Measurements from ENCODE around the gene USP17L18.
"Not testable (repeated sequence)": the region's sequence is repeated elsewhere in the genome, so short reads cannot be mapped to it uniquely, and the experiment has no call there.

The USP17L18 gene, protein sequence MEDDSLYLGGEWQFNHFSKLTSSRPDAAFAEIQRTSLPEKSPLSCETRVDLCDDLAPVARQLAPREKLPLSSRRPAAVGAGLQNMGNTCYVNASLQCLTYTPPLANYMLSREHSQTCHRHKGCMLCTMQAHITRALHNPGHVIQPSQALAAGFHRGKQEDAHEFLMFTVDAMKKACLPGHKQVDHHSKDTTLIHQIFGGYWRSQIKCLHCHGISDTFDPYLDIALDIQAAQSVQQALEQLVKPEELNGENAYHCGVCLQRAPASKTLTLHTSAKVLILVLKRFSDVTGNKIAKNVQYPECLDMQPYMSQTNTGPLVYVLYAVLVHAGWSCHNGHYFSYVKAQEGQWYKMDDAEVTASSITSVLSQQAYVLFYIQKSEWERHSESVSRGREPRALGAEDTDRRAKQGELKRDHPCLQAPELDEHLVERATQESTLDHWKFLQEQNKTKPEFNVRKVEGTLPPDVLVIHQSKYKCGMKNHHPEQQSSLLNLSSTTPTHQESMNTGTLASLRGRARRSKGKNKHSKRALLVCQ

DNA sequence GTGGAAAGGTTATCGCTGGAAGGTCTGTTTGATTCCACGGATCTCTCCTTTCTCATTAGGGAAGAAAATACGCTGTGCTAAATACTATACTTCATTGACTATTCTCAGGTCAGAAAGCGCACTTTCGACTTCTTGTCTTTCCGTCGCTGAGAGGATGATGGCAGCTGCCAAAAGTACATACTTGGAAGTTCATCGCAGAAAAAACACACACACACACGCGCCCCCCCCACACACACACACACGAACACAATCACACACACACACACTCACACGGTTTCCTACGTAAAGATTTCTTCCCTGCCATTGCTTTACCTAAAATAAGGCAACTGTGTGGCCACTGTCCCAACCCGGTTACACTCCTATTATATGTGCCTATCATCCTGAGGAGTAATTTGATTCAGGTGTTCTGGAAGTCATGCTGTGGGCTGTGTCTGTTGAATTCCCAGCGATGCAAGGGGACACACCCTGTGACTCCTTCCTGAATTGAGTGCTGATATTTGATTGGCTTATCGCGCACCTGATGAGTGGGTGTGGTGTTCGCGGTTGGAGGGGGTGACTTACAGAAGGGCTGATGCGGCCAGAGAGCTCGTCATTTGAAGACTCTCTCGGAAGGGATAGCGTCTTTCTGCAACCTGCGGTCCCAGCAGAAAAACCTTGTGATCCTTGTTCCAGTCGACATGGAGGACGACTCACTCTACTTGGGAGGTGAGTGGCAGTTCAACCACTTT is at the start of gene USP17L18:
TSS of gene USP17L18 (plus strand) at position 678 of the 728 bp plus-strand sequence. CDS start at position 678, 0 bp downstream.
- DNase-seq = not testable (repeated sequence)

- DNase-seq = not testable (repeated sequence)
Measured at GRCh38 chr4:9210357-9210756, 38.1 kb upstream of the USP17L18 start, which contains the start of gene USP17L10. TSS of gene USP17L10 (plus strand) at chr4:9210657. CDS start at chr4:9210657, 0 bp downstream.

GRCh38 chr4:9214701-9215100 is 33.7 kb upstream of the USP17L18 start:
- not testable (repeated sequence) for DNase-seq

- DNase-seq = not testable (repeated sequence)
Measured at GRCh38 chr4:9215105-9215504, 33.3 kb upstream of the USP17L18 start, which contains the start of gene USP17L11. TSS of gene USP17L11 (plus strand) at chr4:9215405. CDS start at chr4:9215405, 0 bp downstream.

DNA sequence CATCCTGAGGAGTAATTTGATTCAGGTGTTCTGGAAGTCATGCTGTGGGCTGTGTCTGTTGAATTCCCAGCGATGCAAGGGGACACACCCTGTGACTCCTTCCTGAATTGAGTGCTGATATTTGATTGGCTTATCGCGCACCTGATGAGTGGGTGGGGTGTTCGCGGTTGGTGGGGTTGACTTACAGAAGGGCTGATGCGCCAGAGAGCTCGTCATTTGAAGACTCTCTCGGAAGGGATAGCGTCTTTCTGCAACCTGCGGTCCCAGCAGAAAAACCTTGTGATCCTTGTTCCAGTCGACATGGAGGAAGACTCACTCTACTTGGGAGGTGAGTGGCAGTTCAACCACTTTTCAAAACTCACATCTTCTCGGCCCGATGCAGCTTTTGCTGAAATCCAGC is 28.6 kb upstream of the USP17L18 start, which contains the start of gene USP17L12:
TSS of gene USP17L12 (plus strand) at position 301 of the 400 bp plus-strand sequence. CDS start at position 301, 0 bp downstream.
- not testable (repeated sequence) for DNase-seq

DNA sequence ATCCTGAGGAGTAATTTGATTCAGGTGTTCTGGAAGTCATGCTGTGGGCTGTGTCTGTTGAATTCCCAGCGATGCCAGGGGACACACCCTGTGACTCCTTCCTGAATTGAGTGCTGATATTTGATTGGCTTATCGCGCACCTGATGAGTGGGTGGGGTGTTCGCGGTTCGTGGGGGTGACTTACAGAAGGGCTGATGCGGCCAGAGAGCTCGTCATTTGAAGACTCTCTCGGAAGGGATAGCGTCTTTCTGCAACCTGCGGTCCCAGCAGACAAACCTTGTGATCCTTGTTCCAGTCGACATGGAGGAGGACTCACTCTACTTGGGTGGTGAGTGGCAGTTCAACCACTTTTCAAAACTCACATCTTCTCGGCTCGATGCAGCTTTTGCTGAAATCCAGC is 23.8 kb upstream of the USP17L18 start, which contains the start of gene USP17L13:
TSS of gene USP17L13 (plus strand) at position 301 of the 400 bp plus-strand sequence. CDS start at position 301, 0 bp downstream.
- DNase-seq = not testable (repeated sequence)

DNA sequence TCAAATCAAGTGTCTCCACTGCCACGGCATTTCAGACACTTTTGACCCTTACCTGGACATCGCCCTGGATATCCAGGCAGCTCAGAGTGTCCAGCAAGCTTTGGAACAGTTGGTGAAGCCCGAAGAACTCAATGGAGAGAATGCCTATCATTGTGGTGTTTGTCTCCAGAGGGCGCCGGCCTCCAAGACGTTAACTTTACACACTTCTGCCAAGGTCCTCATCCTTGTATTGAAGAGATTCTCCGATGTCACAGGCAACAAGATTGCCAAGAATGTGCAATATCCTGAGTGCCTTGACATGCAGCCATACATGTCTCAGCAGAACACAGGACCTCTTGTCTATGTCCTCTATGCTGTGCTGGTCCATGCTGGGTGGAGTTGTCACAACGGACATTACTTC is 18.2 kb upstream of the USP17L18 start:
- not testable (repeated sequence) for DNase-seq

DNA sequence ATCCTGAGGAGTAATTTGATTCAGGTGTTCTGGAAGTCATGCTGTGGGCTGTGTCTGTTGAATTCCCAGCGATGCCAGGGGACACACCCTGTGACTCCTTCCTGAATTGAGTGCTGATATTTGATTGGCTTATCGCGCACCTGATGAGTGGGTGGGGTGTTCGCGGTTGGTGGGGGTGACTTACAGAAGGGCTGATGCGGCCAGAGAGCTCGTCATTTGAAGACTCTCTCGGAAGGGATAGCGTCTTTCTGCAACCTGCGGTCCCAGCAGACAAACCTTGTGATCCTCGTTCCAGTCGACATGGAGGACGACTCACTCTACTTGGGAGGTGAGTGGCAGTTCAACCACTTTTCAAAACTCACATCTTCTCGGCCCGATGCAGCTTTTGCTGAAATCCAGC is 14.3 kb upstream of the USP17L18 start, which contains the start of gene USP17L15:
TSS of gene USP17L15 (plus strand) at position 301 of the 400 bp plus-strand sequence. CDS start at position 301, 0 bp downstream.
- DNase-seq = not testable (repeated sequence)

DNA sequence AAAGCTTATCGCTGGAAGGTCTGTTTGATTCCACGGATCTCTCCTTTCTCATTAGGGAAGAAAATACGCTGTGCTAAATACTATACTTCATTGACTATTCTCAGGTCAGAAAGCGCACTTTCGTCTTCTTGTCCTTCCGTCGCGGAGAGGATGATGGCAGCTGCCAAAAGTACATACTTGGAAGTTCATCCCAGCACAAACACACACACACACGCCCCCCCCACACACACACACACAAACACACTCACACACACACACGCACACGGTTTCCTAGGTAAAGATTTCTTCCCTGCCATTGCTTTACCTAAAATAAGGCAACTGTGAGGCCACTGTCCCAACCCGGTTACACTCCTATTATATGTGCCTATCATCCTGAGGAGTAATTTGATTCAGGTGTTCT is 10.0 kb upstream of the USP17L18 start:
- DNase-seq = not testable (repeated sequence)

DNA sequence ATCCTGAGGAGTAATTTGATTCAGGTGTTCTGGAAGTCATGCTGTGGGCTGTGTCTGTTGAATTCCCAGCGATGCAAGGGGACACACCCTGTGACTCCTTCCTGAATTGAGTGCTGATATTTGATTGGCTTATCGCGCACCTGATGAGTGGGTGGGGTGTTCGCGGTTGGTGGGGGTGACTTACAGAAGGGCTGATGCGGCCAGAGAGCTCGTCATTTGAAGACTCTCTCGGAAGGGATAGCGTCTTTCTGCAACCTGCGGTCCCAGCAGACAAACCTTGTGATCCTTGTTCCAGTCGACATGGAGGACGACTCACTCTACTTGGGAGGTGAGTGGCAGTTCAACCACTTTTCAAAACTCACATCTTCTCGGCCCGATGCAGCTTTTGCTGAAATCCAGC is 4.9 kb upstream of the USP17L18 start, which contains the start of gene USP17L17:
TSS of gene USP17L17 (plus strand) at position 301 of the 400 bp plus-strand sequence. CDS start at position 301, 0 bp downstream.
- DNase-seq = not testable (repeated sequence)

DNA sequence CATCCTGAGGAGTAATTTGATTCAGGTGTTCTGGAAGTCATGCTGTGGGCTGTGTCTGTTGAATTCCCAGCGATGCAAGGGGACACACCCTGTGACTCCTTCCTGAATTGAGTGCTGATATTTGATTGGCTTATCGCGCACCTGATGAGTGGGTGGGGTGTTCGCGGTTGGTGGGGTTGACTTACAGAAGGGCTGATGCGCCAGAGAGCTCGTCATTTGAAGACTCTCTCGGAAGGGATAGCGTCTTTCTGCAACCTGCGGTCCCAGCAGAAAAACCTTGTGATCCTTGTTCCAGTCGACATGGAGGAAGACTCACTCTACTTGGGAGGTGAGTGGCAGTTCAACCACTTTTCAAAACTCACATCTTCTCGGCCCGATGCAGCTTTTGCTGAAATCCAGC is 4.6 kb downstream of the USP17L18 start, which contains the start of gene USP17L19:
TSS of gene USP17L19 (plus strand) at position 301 of the 400 bp plus-strand sequence. CDS start at position 301, 0 bp downstream.
- not testable (repeated sequence) for DNase-seq

DNA sequence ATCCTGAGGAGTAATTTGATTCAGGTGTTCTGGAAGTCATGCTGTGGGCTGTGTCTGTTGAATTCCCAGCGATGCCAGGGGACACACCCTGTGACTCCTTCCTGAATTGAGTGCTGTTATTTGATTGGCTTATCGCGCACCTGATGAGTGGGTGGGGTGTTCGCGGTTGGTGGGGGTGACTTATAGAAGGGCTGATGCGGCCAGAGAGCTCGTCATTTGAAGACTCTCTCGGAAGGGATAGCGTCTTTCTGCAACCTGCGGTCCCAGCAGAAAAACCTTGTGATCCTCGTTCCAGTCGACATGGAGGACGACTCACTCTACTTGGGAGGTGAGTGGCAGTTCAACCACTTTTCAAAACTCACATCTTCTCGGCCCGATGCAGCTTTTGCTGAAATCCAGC is 9.4 kb downstream of the USP17L18 start, which contains the start of gene USP17L20:
TSS of gene USP17L20 (plus strand) at position 301 of the 400 bp plus-strand sequence. CDS start at position 301, 0 bp downstream.
- DNase-seq = not testable (repeated sequence)

DNA sequence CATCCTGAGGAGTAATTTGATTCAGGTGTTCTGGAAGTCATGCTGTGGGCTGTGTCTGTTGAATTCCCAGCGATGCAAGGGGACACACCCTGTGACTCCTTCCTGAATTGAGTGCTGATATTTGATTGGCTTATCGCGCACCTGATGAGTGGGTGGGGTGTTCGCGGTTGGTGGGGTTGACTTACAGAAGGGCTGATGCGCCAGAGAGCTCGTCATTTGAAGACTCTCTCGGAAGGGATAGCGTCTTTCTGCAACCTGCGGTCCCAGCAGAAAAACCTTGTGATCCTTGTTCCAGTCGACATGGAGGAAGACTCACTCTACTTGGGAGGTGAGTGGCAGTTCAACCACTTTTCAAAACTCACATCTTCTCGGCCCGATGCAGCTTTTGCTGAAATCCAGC is 14.1 kb downstream of the USP17L18 start, which contains the start of gene USP17L21:
TSS of gene USP17L21 (plus strand) at position 301 of the 400 bp plus-strand sequence. CDS start at position 301, 0 bp downstream.
- DNase-seq = not testable (repeated sequence)

- DNase-seq = not testable (repeated sequence)
Measured at GRCh38 chr4:9267319-9267718, 18.9 kb downstream of the USP17L18 start, which contains the start of gene USP17L22. TSS of gene USP17L22 (plus strand) at chr4:9267619. CDS start at chr4:9267619, 0 bp downstream.

DNA sequence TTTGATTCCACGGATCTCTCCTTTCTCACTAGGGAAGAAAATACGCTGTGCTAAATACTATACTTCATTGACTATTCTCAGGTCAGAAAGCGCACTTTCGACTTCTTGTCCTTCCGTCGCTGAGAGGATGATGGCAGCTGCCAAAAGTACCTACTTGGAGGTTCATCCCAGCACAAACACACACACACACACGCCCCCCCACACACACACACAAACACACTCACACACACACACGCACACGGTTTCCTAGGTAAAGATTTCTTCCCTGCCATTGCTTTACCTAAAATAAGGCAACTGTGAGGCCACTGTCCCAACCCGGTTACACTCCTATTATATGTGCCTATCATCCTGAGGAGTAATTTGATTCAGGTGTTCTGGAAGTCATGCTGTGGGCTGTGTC is 23.3 kb downstream of the USP17L18 start:
- DNase-seq = not testable (repeated sequence)

Measured in bone marrow (tissue), 2 donors.